HG02981 (cell line): ENCODE results near the gene LMNA.

Source experiments
- ATAC-seq: cut with Tn5 transposase; IDR thresholded peaks from one replicate; pipeline ENCODE4 v1.9.1; 2021; ENCODE audit warnings: mild to moderate bottlenecking, moderate library complexity; ENCODE audit not compliant: unreplicated experiment

The LMNA gene

GRCh38 chr1:156081917-156082308 lies 32.6 kb upstream of the LMNA start:
- no peak for ATAC-seq

GRCh38 chr1:156082309-156083091 lies 32.0 kb upstream of the LMNA start, which contains the start of gene MEX3A:
MEX3A (minus strand) TSS chr1:156082465; CDS start chr1:156081998, 467 bp downstream.
- no peak for ATAC-seq

- ATAC-seq: no peak
These were observed 30.4 kb upstream of the LMNA start for GRCh38 chr1:156083800-156084790.

- no peak for ATAC-seq
These were observed 28.3 kb upstream of the LMNA start for GRCh38 chr1:156086256-156086662.

GRCh38 chr1:156089704-156090103 lies 24.8 kb upstream of the LMNA start:
- no peak for ATAC-seq

- ATAC-seq: no peak
These were observed 24.2 kb upstream of the LMNA start for GRCh38 chr1:156090138-156090839.

GRCh38 chr1:156090840-156091188 lies 23.7 kb upstream of the LMNA start:
- ATAC-seq: no peak

GRCh38 chr1:156091610-156092009 lies 22.9 kb upstream of the LMNA start:
- no peak for ATAC-seq

- ATAC-seq: no peak
These were observed 18.5 kb upstream of the LMNA start for GRCh38 chr1:156095906-156096508.

- peak; percentile 62 for ATAC-seq
These were observed 17.7 kb upstream of the LMNA start for GRCh38 chr1:156096640-156097391.

GRCh38 chr1:156097499-156098178 lies 16.9 kb upstream of the LMNA start:
- ATAC-seq: no peak

- no peak for ATAC-seq
These were observed 15.7 kb upstream of the LMNA start for GRCh38 chr1:156098784-156099183.

GRCh38 chr1:156099282-156099681 lies 15.2 kb upstream of the LMNA start:
- no peak for ATAC-seq

GRCh38 chr1:156100205-156100995 lies 14.1 kb upstream of the LMNA start:
- no peak for ATAC-seq

- ATAC-seq: no peak
These were observed 12.6 kb upstream of the LMNA start for GRCh38 chr1:156101880-156102279.

- ATAC-seq: no peak
These were observed 11.6 kb upstream of the LMNA start for GRCh38 chr1:156102633-156103511.

- no peak for ATAC-seq
These were observed 11.0 kb upstream of the LMNA start for GRCh38 chr1:156103521-156103947.
